Fibroblast of pulmonary artery (primary cell): ENCODE results near the gene MAP10.

ENCODE experiments used
- DNase-seq: peaks from one replicate; pipeline ENCODE4 v3.0.0-alpha.2; 2010; ENCODE audit warnings: low read depth
- H3K4me3 ChIP-seq: replicated peaks from 2 replicates; pipeline ENCODE4 v1.5.1; 2011; ENCODE audit warnings: low read depth, mild to moderate bottlenecking, control low read depth, low read length, moderate library complexity
- CTCF ChIP-seq: IDR thresholded peaks from 2 replicates; pipeline ENCODE4 v1.5.1; 2011; ENCODE audit warnings: mild to moderate bottlenecking, control low read depth, low read length, inconsistent platforms; ENCODE audit errors: missing control alignments

The MAP10 gene

GRCh38 chr1:232797856-232798510, 7.2 kb upstream of the MAP10 start:
- no peak for TF ChIP-seq CTCF
- H3K4me3 ChIP-seq = no peak overlapping the region

GRCh38 chr1:232798920-232799319, 6.3 kb upstream of the MAP10 start:
- no peak for DNase-seq
- TF ChIP-seq CTCF = no peak
- no peak overlapping the region for H3K4me3 ChIP-seq

More at GRCh38 chr1:232797856-232798510, 7.2 kb upstream of the MAP10 start:
- no peak for DNase-seq

- no peak for TF ChIP-seq CTCF
- peak overlapping the region; percentile 68 for H3K4me3 ChIP-seq
- no peak for DNase-seq
Measured at GRCh38 chr1:232806186-232806510, 932 bp downstream of the MAP10 start.

- peak; percentile 40 for DNase-seq
- no peak for TF ChIP-seq CTCF
Measured at GRCh38 chr1:232810856-232811255, 5.6 kb downstream of the MAP10 start.

GRCh38 chr1:232812560-232812959, 7.3 kb downstream of the MAP10 start:
- no peak for TF ChIP-seq CTCF
- no peak for DNase-seq
- no peak overlapping the region for H3K4me3 ChIP-seq

More at GRCh38 chr1:232810856-232811255, 5.6 kb downstream of the MAP10 start:
- no peak overlapping the region for H3K4me3 ChIP-seq

GRCh38 chr1:232813097-232813496, 7.9 kb downstream of the MAP10 start:
- no peak for TF ChIP-seq CTCF
- DNase-seq = no peak
- H3K4me3 ChIP-seq = no peak overlapping the region

GRCh38 chr1:232813760-232814159, 8.5 kb downstream of the MAP10 start:
- H3K4me3 ChIP-seq = no peak overlapping the region
- DNase-seq = no peak
- TF ChIP-seq CTCF = no peak
